Colon (tissue), 2 donors: Measurements from ENCODE around the gene GPR65.

Experiments used
- FAIRE-seq: peaks from 2 replicates; lab custom pipeline; 2012; peaks lifted over from hg19 to GRCh38; lab: Jason Lieb, UNC
- donor health status: control.
- donor health status: control.

The GPR65 gene

GRCh38 chr14:88005050-88005481 is at the start of gene GPR65:
TSS of gene GPR65 (plus strand) at chr14:88005135. CDS start at chr14:88010848, 5,713 bp downstream.
- no peak for FAIRE-seq

GRCh38 chr14:87955501-87955900 is 49.4 kb upstream of the GPR65 start:
- peak; percentile 53 for FAIRE-seq

GRCh38 chr14:87960013-87960787 is 44.7 kb upstream of the GPR65 start:
- no peak for FAIRE-seq

- no peak for FAIRE-seq
These were observed 43.7 kb upstream of the GPR65 start for GRCh38 chr14:87961246-87961645.

GRCh38 chr14:87966816-87967215 is 38.1 kb upstream of the GPR65 start:
- no peak for FAIRE-seq

DNA sequence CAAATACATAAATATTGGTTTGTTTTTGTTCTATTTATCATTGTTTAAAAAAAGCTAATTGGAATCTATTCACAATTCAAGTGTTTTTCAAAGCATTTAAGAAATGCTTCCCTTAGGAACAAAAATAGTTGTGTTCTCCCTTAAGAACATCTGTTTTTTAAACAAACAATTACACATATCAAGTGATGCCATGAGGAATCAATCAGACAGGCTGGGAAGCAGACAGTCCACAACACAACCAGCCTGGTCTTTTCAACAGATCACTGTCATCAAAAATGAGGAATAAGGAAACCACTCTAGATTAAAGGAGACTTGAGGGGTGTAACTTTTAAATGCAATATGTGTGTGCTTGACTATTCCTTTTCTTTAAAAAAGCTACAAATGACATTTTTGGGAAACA is 37.4 kb upstream of the GPR65 start:
- FAIRE-seq, result no peak

DNA sequence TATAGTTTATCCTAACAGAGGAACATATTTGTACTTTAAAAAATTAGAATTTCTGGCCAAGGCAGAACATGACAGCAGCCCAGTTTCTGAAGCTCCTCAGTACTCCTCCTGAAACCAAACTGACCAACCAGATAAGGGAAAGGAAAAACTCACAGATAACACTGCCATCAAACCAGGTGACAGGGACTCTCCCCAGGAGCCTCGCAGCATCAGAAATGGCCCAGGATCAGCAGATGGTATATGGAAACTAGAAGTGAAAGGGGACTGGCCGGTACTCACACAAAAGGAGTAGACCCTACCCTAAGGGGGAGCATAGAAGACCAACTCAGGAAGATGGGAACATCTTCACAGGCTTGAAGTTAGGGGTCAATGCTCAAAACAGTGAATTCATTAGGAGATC is 33.9 kb upstream of the GPR65 start:
- FAIRE-seq, result no peak

DNA sequence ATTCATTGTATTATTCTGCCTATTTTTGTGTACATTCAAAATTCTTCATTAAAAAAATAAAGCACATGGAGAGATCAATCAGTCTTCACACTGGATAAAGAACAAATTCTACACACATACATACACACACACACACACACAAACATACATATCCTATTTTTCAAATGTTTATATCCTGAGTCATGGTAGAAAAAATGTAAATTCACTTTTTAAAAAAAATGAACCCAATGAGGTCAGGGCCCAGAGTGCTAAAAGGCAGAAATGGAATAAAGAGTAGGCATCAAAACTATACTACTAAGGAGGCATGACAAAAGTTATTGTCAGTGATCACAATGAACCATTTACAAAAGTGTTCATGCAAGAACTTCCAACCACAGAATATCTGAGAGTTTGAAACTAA is 29.3 kb upstream of the GPR65 start:
- no peak for FAIRE-seq

DNA sequence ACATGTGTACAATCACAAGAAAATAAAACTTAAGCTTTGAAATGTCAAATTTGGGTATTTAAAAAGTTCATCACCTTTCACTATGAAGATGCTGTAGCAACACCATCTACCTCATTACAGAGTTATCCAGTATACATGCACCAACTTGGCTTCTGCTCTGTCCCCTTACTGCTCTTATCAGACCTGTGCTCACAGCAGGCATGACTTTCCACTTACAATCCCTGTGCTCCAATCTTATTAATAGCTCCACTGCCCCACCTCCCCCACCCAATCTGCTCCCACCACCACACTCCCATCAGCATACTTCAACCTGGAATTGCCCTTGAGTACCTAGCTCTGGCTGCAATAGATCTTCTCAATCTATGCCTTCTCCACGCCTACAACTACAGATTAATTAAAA is 25.2 kb upstream of the GPR65 start:
- FAIRE-seq, result no peak

DNA sequence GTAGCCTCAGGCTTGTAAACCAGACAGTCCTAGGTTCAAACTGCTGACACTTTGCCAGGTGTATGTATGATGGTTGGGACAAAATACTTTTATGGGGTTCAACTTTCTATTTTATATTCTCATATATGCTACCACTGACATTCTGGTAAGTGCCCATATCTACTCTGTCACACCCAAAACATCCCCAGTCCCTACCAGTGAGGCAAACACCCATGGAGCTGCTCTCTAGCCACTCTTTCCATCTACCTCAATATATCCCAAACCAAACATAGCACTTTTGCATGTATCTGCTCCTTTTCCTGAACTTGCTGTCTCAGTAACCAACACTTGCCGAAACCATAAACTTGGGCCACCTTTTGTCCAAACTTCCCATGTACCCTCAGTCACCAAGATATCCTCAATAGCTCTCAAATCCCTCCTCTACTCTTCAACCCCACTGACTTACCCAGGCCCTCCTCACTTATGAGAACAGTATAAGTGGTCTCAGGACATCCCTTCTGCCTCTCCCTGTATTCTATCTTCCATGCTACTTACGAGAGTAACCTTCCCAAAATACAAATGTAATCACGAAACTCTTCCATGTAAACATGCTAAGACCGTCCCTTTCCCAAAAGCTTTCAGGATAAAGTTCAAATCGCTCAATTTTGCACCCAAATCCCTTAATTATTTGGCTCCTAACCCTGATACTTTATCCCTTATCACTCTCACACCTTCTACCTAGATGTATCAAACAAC is 15.5 kb upstream of the GPR65 start:
- FAIRE-seq, result no peak

DNA sequence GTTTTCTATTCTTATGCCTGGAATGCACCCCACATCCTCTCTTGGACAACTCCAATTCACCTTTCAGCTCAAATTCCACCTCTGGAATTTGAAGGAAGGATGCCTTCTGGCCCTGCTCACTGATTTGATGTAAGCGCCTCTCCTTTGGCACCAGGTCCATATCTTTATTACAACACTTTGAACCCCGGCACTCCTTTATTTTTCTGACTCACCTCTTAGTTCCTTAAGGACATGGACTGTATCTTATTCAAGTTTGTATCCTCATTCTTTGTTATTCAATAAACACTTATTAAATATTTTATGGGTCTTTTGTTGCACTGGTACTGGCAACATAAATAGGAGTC is 15.0 kb upstream of the GPR65 start:
- FAIRE-seq, result no peak

DNA sequence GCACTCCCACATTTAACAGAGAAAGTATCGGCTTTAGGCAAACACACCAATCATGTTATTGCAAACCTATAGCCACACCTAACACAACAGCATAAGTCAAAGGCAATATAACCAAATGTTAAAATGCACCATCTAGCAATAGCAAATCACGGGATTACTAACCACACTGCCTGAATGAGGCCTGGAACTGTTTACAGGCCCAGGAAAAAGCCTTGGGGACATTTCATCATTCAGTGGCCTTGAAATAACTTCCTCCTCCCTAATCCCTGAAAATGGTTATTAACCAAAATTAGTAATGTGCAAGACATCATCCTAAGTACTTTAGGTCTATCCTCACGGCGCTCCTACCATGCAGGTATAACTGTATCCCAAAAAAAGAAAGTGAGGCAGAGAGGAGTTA is 14.3 kb upstream of the GPR65 start:
- no peak for FAIRE-seq

- FAIRE-seq, result no peak
These were observed 12.6 kb upstream of the GPR65 start for GRCh38 chr14:87992346-87992717.

DNA sequence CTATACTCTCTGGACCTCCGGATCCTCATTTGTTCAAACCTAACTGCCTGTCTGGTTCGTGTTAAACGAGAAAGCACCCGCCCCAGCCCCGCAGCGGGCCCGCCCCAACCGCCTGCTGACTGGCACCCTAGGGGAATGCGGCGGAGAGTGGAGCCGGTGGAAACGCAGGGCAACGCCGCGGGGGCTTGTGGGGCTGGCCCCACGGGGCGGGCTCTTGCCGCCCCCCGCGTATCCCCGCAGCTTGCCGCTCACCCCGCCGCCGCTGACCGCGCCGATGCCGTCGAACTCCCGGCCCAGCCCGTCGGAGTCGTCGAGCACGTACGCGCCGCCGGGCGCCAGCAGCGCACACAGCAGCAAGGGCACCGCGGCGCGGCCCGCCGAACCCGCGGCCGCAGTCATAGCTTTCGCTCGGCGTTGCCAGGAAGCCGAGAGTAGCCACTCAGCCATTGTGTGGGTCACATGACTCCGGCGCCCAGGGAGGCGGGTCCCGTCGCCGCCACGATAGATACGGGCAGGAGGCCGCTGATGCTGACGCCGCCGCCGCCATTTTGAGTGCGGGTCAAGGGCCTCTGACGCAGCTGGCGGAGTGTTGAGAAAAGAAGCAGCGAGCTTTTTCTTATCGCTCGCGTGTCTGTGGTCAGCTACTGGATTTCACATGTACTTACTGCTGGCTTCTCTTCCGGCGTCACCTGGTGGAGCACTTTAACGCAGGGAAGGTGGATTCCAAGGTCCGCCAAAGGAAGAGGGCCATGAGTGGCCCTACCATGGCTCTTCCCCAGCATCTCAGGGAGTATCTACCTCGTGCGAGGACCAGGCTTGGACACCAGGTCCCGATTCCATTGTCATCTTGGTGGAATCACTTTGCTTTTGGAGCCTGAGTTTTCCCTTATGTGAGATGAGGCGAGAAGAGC is 12.0 kb upstream of the GPR65 start, which contains the start of gene GALC:
TSS of gene GALC (minus strand) at position 465 of the 911 bp plus-strand sequence. CDS start at position 447, 18 bp downstream.
- no peak for FAIRE-seq

DNA sequence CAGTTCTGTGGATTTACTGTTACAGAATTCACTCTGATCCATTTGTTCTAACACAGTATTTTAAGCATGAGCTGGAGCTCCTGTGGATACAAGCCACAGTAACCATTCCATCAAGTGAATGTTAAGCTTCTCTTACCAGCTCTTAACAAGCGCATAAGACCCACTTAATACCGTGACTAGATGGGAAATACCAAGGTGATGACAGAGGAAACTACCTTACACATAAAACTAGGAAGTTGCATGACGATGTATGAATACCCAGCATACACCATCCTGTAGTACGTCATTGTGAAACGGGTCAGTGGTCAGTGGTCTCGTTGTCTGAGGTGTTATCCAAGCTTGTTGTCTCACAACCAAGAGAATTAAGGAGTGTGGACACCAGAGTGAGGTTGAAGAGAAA is 10.0 kb upstream of the GPR65 start:
- FAIRE-seq, result no peak

GRCh38 chr14:87995500-87996290 is 9.2 kb upstream of the GPR65 start:
- FAIRE-seq, result no peak

DNA sequence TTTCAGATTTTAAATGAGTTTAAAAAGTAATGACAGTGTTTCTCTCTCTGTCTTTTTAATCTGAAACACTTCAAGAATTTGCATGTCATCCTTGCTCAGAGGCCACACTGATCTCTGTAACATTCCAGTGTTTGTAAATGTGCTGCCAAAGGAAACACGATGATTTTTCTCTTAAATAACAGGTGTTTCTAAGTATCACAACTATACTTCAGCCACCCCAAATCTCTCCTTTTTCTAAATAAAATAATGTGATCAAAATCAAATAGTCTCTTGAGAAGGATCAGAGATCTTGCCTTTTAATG is 8.7 kb upstream of the GPR65 start:
- FAIRE-seq, result no peak

GRCh38 chr14:87998482-87998881 is 6.5 kb upstream of the GPR65 start:
- FAIRE-seq, result no peak

DNA sequence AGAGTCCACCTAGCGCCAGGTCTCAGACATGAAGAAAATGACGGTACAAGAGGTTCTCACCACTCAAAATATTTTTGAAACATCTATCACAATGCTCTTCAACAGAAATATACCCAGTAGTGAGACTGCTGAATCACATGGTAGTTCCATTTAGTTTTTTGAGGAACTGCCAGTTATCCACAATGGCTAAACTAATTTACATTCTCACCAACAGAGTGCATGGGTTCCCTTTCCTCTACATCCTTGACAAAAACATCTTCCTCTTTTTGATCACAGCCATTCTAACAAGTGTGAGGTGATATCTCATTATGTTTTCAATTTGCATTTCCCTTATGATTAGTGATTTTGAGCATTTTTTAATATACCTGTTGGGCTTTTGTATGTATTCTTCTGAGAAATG is 5.7 kb upstream of the GPR65 start:
- no peak for FAIRE-seq

DNA sequence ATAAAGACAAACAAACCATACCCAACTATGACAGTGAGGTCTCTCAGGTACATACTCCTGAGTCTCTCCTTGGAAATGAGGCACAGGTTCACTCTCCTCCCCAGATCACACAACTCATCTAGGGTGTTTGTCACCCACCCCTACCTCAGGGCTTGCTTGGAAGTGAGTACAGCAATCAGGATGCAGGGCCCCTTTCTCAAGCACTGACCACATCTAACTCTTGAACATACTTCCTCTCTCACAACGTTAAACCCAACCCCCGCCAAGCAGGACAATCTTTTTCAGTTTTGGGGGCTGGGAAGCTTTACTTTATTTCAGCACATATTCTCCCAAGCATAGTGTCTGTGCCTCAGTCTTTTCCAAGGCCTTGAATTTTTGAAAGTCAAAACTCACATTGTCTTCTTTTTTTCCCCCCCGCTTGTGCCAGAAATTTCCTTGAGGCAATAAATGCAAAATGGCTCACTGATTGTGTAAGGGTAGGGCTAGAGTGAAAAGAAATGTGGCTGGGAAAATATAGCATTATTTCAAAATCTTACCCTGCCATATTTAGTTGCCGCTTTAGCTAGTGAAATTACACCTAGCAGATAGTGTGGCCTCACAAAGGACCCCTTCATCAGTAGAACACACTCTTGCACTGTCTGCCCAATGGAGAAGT is 2.4 kb upstream of the GPR65 start:
- no peak for FAIRE-seq

GRCh38 chr14:88003425-88003824 is 1.5 kb upstream of the GPR65 start:
- FAIRE-seq, result no peak
